Mucosa of descending colon (tissue), 3 donors: ENCODE measurements around the gene SMURF1. TPM values are rescaled to one million over a fixed set of nuclear protein-coding genes. Genes with fewer than 3 reads are reported as not detected.
A peak's percentile ranks its signal among the peaks of the same experiment; 100 is the strongest.

Experiments used
- ATAC-seq: fragments of 200-7000 bp; cut with Tn5 transposase; one replicate; pipeline ENCODE4 v1.9.1; 2020; ENCODE audit warnings: mild to moderate bottlenecking, moderate library complexity
- DNase-seq, 3 donors: peaks; one replicate each; pipeline ENCODE4 v3.0.0-alpha.2; 2020
- H3K36me3 ChIP-seq: fragments of 200-600 bp; one replicate; pipeline ENCODE4 v1.8.0; 2021; ENCODE audit warnings: low read depth, mild to moderate bottlenecking
- H3K4me1 ChIP-seq: fragments of 200-600 bp; one replicate; pipeline ENCODE4 v1.8.0; 2021; ENCODE audit warnings: low read depth, mild to moderate bottlenecking
- H3K4me3 ChIP-seq: fragments of 200-600 bp; one replicate; pipeline ENCODE4 v1.8.0; 2021; ENCODE audit warnings: mild to moderate bottlenecking
- H3K9me3 ChIP-seq: fragments of 200-600 bp; one replicate; pipeline ENCODE4 v1.8.0; 2021; ENCODE audit warnings: mild to moderate bottlenecking
- CTCF ChIP-seq: fragments of 200-600 bp; IDR thresholded peaks from one replicate; pipeline ENCODE4 v1.8.0; 2022; ENCODE audit warnings: antibody characterized with exemption, mild to moderate bottlenecking
- intact Hi-C, 2 donors: fragments of 100-400 bp; cut with DNase I in 1 of 2; cut with micrococcal nuclease in 1 of 2; formaldehyde crosslinking; loops; one replicate each; pipeline versions ENCODE4 v1.11.0 to v1.11.1; 2022; cut with DNase I, micrococcal nuclease
- total RNA-seq, 3 donors: library from RNA; stranded (reverse); fragmentation: NEBNext Ultra II Directional in 2 of 3; extraction: Animal tissue kit (Norgen Biotek cat#: 25700) in 2 of 3; gene quantifications; one replicate each; pipeline versions ENCODE4 v1.2.1 to v1.2.4, GENCODE V29; 2021 to 2023
- donor health status: DM: no; HTN: no; CAD: no; lungs with moderate emphysema.
- donor health status: DM: no; HTN: no; CAD: no.
- donor health status: DM: no; HTN: yes; CAD: no.

SMURF1 gene
- total RNA-seq, 3 donors from 2014 or later: 28.4 to 36.0 (median 31.2) TPM

DNA sequence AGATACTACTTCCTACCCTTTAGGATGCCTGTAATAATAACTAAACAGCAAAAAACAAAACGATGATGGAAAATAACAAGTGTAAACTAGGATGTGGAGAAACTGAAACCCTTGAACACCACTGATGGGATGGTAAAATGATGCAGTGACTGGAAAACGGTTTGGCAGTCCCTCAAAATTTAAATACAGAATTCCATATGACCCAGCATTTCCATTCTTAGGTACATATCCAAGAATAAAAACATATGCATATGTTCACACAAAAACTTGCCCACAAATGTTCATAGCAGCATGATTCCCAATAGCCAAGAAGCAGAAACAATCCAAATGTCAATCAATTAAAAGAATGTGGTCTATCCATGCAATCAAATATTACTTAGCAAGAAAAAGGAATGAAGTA, 25.8 kb downstream of the SMURF1 start:
- H3K4me1 ChIP-seq: no peaks in the 10 kb centered on the region
- intact Hi-C loops: no loop called here

GRCh38 chr7:99116144-99116543, 27.8 kb downstream of the SMURF1 start:
- Histone ChIP-seq H3K36me3 (no peaks in the 10 kb centered on the region), H3K9me3 (no peaks in the 10 kb centered on the region), H3K4me1 (peaks cover 10% of the 10 kb centered on the region), H3K4me3 (no peak overlapping the region)
- intact Hi-C loops: no loop called here
- TF ChIP-seq CTCF: no peak
- DNase-seq: no peak
- ATAC-seq: no peak

More for the DNA sequence above, 25.8 kb downstream of the SMURF1 start:
- ATAC-seq (no peak), DNase-seq (no peak)
- Histone ChIP-seq H3K36me3 (no peaks in the 10 kb centered on the region), H3K9me3 (no peaks in the 10 kb centered on the region), H3K4me3 (no peak overlapping the region)
- TF ChIP-seq CTCF: no peak

- TF ChIP-seq CTCF: no peak
- no peak for DNase-seq
- Histone ChIP-seq H3K36me3 (no peaks in the 10 kb centered on the region), H3K4me1 (peaks cover 10% of the 10 kb centered on the region), H3K4me3 (no peak overlapping the region), H3K9me3 (no peaks in the 10 kb centered on the region)
- intact Hi-C loops: no loop called here
- ATAC-seq: no peak
Measured at GRCh38 chr7:99115379-99115778, 28.5 kb downstream of the SMURF1 start.

DNA sequence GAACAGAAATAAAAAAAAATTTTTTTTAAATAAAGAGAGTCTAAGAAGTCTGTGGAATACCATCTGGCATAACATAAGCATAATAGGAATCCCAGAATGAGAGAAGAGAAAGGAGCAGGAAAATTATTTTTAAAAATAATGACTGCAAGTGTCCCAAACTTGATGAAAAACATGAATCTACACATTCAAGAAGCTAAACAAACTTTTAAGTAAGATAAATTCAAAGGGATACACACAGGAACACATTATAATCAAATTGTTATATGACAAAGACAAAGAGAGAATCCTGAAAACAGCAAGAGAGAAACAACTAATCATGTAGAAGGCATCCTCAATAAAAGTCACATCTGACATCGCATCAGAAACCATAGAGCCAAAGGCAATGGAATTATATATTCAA, 30.9 kb downstream of the SMURF1 start:
- Histone ChIP-seq H3K4me3 (no peak overlapping the region), H3K9me3 (no peaks in the 10 kb centered on the region), H3K36me3 (no peaks in the 10 kb centered on the region), H3K4me1 (peaks cover 10% of the 10 kb centered on the region)
- intact Hi-C loops: no loop called here
- no peak for DNase-seq
- no peak for ATAC-seq
- TF ChIP-seq CTCF: no peak

- intact Hi-C loops: no loop called here
- ATAC-seq (peak; percentile 95), DNase-seq (peak in 1 of 3 donors; percentile 54)
- H3K9me3 ChIP-seq: no peaks in the 10 kb centered on the region
- no peaks in the 10 kb centered on the region for H3K36me3 ChIP-seq
- no peak overlapping the region for H3K4me3 ChIP-seq
- peaks cover 10% of the 10 kb centered on the region for H3K4me1 ChIP-seq
- TF ChIP-seq CTCF: no peak
Measured at GRCh38 chr7:99112097-99112496, 31.8 kb downstream of the SMURF1 start.

- Histone ChIP-seq H3K4me1 (peaks cover 10% of the 10 kb centered on the region), H3K36me3 (no peaks in the 10 kb centered on the region), H3K9me3 (no peaks in the 10 kb centered on the region), H3K4me3 (no peak overlapping the region)
- DNase-seq (no peak), ATAC-seq (peak; percentile 29)
- TF ChIP-seq CTCF: no peak
- intact Hi-C loops: no loop called here
Measured at GRCh38 chr7:99111591-99111990, 32.3 kb downstream of the SMURF1 start.
